ENCODE results near the gene MYL5. TPM values are rescaled to one million over a fixed set of nuclear protein-coding genes. Genes with fewer than 3 reads are reported as not detected.
A peak's percentile ranks its signal among the peaks of the same experiment; 100 is the strongest.

The MYL5 gene
- total RNA-seq, 4 donors from 2014 or later: 1.5 to 12.6 (median 3.8) TPM

DNA sequence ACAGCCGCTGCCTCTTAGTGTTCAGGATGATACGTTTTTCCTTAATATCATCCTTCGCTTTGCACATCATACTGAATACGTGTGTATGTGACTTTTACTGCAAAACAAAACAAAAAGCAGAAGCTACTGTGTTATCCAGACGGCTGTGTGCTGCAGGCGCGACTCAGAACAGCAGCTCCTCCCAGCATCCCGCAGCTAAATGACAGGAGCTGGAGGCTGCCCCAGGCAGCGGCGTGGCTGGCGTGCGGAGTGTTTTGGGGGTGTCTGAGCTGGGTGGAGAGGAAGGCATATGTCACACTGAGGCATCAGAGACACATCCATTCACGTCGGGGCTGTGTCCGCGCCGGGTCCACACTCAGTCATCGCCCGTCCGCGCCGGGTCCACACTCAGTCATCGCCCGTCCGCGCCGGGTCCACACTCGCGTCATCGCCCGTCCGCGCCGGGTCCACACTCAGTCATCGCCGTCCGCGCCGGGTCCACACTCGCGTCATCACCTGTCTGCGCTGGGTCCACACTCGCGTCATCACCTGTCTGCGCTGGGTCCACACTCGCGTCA, 47.9 kb downstream of the MYL5 start:
- H3K36me3 ChIP-seq: peaks cover 0 to 24% of the 10 kb centered on the region in 2 donors
- TF ChIP-seq EP300 (IDR thresholded peaks at IDR 0.05): no peak
- TF ChIP-seq, protein P1, sequence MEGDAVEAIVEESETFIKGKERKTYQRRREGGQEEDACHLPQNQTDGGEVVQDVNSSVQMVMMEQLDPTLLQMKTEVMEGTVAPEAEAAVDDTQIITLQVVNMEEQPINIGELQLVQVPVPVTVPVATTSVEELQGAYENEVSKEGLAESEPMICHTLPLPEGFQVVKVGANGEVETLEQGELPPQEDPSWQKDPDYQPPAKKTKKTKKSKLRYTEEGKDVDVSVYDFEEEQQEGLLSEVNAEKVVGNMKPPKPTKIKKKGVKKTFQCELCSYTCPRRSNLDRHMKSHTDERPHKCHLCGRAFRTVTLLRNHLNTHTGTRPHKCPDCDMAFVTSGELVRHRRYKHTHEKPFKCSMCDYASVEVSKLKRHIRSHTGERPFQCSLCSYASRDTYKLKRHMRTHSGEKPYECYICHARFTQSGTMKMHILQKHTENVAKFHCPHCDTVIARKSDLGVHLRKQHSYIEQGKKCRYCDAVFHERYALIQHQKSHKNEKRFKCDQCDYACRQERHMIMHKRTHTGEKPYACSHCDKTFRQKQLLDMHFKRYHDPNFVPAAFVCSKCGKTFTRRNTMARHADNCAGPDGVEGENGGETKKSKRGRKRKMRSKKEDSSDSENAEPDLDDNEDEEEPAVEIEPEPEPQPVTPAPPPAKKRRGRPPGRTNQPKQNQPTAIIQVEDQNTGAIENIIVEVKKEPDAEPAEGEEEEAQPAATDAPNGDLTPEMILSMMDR (IDR thresholded peaks at IDR 0.05): no peak
- no peak for TF ChIP-seq POLR2A (IDR thresholded peaks at IDR 0.05)
- no peak for TF ChIP-seq POLR2AphosphoS5 (IDR thresholded peaks at IDR 0.05)
- H3K9me3 ChIP-seq: no peaks in the 10 kb centered on the region
- H3K27ac ChIP-seq: no peak overlapping the region
- peaks cover 0 to 56% (median 0%) of the 10 kb centered on the region in 3 donors for H3K4me1 ChIP-seq
- H3K4me3 ChIP-seq: no peak overlapping the region
- no peak for ATAC-seq
- 95 to 97% methylated on average over 14 to 45 of the region's 47 CpGs for WGBS, 2 donors (ENCODE audit: low coverage in 1 of 2)
- no peaks in the 10 kb centered on the region for H3K27me3 ChIP-seq

DNA sequence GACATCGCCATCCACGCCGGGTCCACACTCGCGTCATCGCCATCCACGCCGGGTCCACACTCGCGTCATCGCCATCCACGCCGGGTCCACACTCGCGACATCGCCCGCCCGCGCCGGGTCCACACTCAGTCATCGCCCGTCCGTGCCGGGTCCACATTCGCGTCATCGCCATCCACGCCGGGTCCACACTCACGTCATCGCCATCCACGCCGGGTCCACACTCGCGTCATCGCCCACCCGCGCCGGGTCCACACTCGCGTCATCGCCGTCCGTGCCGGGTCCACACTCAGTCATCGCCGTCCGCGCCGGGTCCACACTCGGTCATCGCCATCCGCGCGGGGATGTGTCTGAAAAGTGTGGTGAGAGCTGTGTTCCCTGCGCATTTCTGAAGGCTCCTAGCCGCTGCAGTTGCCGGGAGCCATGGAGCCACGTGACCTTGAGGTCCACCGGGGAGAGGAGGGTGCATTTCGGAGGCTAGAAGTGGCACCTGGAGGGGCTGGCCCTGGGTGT, 48.6 kb downstream of the MYL5 start:
- Histone ChIP-seq H3K4me1 (peaks cover 0 to 52% (median 0%) of the 10 kb centered on the region in 3 donors), H3K36me3 (peaks cover 0 to 24% of the 10 kb centered on the region in 2 donors), H3K9me3 (no peaks in the 10 kb centered on the region), H3K4me3 (no peak overlapping the region), H3K27me3 (no peaks in the 10 kb centered on the region), H3K27ac (no peak overlapping the region)
- 96% methylated on average over 34 of the region's 61 CpGs; no CpG with 5 or more reads in 1 of the 2 donors for WGBS, 2 donors (ENCODE audit: low coverage in 1 of 2)
- no peak for ATAC-seq
- no peak for TF ChIP-seq EP300 (IDR thresholded peaks at IDR 0.05)
- TF ChIP-seq POLR2AphosphoS5 (IDR thresholded peaks at IDR 0.05): no peak

DNA sequence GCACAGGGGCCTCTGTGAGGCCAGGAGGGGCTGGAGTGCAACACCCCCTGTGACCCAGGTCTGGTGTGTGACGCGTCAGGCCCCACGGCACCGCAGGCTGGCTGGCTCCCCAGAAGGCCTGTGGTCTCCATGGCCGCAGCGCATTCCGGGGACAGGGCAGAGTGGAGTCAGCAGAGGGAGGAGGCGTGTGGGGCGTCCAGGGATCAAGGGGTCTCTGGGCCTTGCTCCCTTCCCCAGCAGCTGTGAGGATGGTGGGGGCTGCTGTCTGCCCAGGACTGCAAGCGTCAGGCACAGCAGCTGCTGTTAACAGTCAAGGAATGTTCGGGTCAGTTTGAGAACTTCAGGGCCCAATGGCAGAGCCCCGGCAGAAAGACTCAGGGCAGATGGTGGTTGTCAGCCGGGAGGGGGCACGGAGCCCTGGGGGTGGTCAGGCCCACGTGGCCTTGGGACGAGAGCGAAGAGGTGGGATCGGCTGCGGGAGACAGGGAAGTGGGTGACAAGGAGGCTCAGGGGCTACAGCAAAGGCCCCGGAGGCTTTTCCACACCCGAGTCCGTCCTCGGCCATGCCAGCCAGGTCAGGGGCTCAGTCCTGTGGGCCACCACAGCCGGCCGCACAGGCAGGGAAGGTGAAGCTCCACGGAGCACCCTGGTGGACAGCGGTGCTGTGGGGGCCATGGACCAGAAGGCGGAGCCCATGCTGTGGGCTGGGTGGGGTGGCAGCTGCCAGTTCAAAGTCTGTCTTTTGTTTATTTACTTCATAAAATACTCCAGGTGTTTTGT, 49.6 kb downstream of the MYL5 start:
- H3K27ac ChIP-seq: no peak overlapping the region
- TF ChIP-seq EP300 (IDR thresholded peaks at IDR 0.05) (no peak), POLR2AphosphoS5 (IDR thresholded peaks at IDR 0.05) (no peak), POLR2A (IDR thresholded peaks at IDR 0.05) (no peak)
- TF ChIP-seq, protein P1 (IDR thresholded peaks at IDR 0.05): no peak
- peaks cover 0 to 42% (median 0%) of the 10 kb centered on the region in 3 donors for H3K4me1 ChIP-seq
- H3K9me3 ChIP-seq: no peaks in the 10 kb centered on the region
- peaks cover 0 to 24% of the 10 kb centered on the region in 2 donors for H3K36me3 ChIP-seq
- no peak overlapping the region for H3K4me3 ChIP-seq
- no peak for ATAC-seq
- WGBS, 2 donors (ENCODE audit: low coverage in 1 of 2): 87% methylated on average over 5 of the region's 28 CpGs; no CpG with 5 or more reads in 1 of the 2 donors
- no peaks in the 10 kb centered on the region for H3K27me3 ChIP-seq

DNA sequence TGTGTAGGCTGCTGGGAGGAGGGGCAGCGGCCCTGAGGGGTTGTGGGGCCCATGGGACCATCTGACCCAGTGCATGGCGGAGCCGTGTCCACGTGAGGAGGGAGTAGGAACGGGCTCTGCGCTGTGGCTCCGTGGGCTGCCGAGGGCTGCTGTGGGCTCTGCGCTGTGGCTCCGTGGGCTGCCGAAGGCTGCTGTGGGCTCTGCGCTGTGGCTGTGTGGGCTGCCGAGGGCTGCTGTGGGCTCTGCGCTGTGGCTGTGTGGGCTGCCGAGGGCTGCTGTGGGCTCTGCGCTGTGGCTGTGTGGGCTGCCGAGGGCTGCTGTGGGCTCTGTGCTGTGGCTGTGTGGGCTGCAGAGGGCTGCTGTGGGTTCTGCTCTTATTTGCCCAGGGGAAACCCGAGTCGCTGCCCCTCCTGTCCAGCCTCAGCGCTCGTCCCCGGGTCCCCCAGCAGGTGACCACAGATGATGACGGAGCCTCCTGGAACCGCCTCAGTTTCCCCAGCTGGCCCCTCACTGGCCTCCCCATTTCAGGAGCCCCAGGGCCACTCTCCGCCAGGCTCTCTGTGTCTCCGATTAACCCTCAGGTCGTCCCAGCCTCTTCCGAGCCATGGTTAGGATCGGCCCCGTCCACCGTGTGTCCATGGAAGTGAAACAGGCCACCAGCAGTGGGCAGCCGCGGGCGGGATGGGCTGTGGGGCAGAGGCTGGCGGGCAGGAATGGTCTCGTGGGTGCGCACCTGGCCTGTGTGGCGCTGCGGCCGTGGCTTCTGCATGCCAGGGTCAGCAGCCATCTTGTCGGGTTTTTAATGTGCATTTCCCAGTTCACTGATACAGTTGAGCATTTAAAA, 51.3 kb downstream of the MYL5 start:
- peak overlapping the region in 2 of 4 donors; percentile 49 to 59 for H3K27ac ChIP-seq
- no peaks in the 10 kb centered on the region for H3K27me3 ChIP-seq
- H3K9me3 ChIP-seq: no peaks in the 10 kb centered on the region
- TF ChIP-seq, protein P1 (IDR thresholded peaks at IDR 0.05): no peak
- no peak for TF ChIP-seq POLR2A (IDR thresholded peaks at IDR 0.05)
- no peak for TF ChIP-seq EP300 (IDR thresholded peaks at IDR 0.05)
- no peak for TF ChIP-seq POLR2AphosphoS5 (IDR thresholded peaks at IDR 0.05)
- no CpG with 5 or more reads among the region's 41 CpGs for whole genome bisulfite sequencing, 2 donors (ENCODE audit: low coverage in 1 of 2)
- peaks cover 0 to 35% of the 10 kb centered on the region in 2 donors for H3K36me3 ChIP-seq
- no peak for ATAC-seq
- peaks cover 0 to 35% (median 0%) of the 10 kb centered on the region in 3 donors for H3K4me1 ChIP-seq
- H3K4me3 ChIP-seq: no peak overlapping the region

Data from gastroesophageal sphincter (tissue), 4 donors.